Upper lobe of right lung (tissue), 1 donor: ENCODE data around the gene KRTAP13-1. TPM values are rescaled to one million over a fixed set of nuclear protein-coding genes. Genes with fewer than 3 reads are reported as not detected.

Source experiments
- ATAC-seq: fragments of 200-7000 bp; cut with Tn5 transposase; one replicate; pipeline ENCODE4 v1.9.1; 2020; ENCODE audit warnings: mild to moderate bottlenecking, moderate library complexity
- DNase-seq: peaks from one replicate; pipeline ENCODE4 v3.0.0-alpha.2; 2020
- H3K27ac ChIP-seq: fragments of 200-600 bp; one replicate; pipeline ENCODE4 v1.8.0; 2022
- H3K27me3 ChIP-seq: fragments of 200-600 bp; one replicate; pipeline ENCODE4 v1.8.0; 2022; ENCODE audit warnings: mild to moderate bottlenecking
- H3K36me3 ChIP-seq: fragments of 200-600 bp; one replicate; pipeline ENCODE4 v1.8.0; 2022
- H3K4me1 ChIP-seq: fragments of 200-600 bp; one replicate; pipeline ENCODE4 v1.8.0; 2022
- H3K4me3 ChIP-seq: fragments of 200-600 bp; one replicate; pipeline ENCODE4 v1.8.0; 2022; ENCODE audit warnings: mild to moderate bottlenecking
- H3K9me3 ChIP-seq: fragments of 200-600 bp; one replicate; pipeline ENCODE4 v1.8.0; 2022
- intact Hi-C: fragments of 100-400 bp; cut with DNase I; formaldehyde crosslinking; loops from one replicate; pipeline ENCODE4 v1.11.0; 2022
- microRNA-seq: library from miRNA; unstranded; fragments of <30 nt; microRNA quantifications from one replicate; pipeline ENCODE4 v1.2.0, GENCODE V29; 2020; ENCODE audit warnings: borderline microRNAs expressed
- total RNA-seq: library from RNA; stranded (reverse); fragmentation: NEBNext Ultra II Directional; extraction: Animal tissue kit (Norgen Biotek cat#: 25700); gene quantifications from one replicate; pipeline ENCODE4 v1.2.1, GENCODE V29; 2021
- TF ChIP-seq, protein P1 (sequence below): fragments of 200-600 bp; IDR thresholded peaks from one replicate; pipeline ENCODE4 v1.8.0; 2022; ENCODE audit warnings: antibody characterized with exemption
- donor health status: DM: no; HTN: yes; CAD: no; lungs with severe emphysema.

The KRTAP13-1 gene
- total RNA-seq, 1 donor from 2014 or later, result not detected

GRCh38 chr21:30437010-30437565 is 41.3 kb downstream of the KRTAP13-1 start:
- DNase-seq (no peak), ATAC-seq (no peak)
- Histone ChIP-seq H3K27ac (no peak overlapping the region), H3K4me1 (no peaks in the 10 kb centered on the region), H3K27me3 (no peaks in the 10 kb centered on the region), H3K4me3 (no peak overlapping the region), H3K9me3 (no peaks in the 10 kb centered on the region), H3K36me3 (no peaks in the 10 kb centered on the region)
- intact Hi-C loops, result no loop called here
- TF ChIP-seq, protein P1, sequence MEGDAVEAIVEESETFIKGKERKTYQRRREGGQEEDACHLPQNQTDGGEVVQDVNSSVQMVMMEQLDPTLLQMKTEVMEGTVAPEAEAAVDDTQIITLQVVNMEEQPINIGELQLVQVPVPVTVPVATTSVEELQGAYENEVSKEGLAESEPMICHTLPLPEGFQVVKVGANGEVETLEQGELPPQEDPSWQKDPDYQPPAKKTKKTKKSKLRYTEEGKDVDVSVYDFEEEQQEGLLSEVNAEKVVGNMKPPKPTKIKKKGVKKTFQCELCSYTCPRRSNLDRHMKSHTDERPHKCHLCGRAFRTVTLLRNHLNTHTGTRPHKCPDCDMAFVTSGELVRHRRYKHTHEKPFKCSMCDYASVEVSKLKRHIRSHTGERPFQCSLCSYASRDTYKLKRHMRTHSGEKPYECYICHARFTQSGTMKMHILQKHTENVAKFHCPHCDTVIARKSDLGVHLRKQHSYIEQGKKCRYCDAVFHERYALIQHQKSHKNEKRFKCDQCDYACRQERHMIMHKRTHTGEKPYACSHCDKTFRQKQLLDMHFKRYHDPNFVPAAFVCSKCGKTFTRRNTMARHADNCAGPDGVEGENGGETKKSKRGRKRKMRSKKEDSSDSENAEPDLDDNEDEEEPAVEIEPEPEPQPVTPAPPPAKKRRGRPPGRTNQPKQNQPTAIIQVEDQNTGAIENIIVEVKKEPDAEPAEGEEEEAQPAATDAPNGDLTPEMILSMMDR, result no peak

DNA sequence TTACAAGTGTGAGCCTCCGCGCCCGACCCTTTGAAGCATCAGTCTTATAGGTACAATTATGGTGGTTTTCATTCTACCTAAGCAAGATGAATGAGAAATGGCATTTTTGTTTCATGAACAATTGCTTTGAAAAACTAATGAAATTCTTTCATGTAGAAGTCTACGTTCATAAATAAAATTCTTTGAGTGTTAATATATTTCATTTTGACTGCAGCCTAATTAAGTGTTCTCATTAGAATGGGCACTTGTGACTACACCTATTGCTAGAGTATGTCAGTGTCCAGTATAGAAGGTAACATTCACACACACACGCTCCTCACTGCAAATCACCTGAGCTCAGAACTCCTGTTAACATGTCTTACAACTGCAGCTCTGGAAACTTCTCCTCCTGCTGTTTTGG is 44.1 kb downstream of the KRTAP13-1 start, which contains the start of gene KRTAP15-1:
KRTAP15-1 (plus strand) TSS at position 301 of the 400 bp plus-strand sequence; CDS start at position 354, 53 bp downstream.
- Histone ChIP-seq H3K4me1 (no peaks in the 10 kb centered on the region), H3K27ac (no peak within 1 kb of the TSS), H3K27me3 (no peaks in the 10 kb centered on the region), H3K36me3 (no peaks in the 10 kb centered on the region), H3K9me3 (no peaks in the 10 kb centered on the region), H3K4me3 (no peak within 1 kb of the TSS)
- intact Hi-C loops, result no loop called here
- TF ChIP-seq, protein P1, result no peak
- ATAC-seq, result no peak
- DNase-seq, result no peak

GRCh38 chr21:30443226-30443625 is 47.4 kb downstream of the KRTAP13-1 start:
- intact Hi-C loops, result no loop called here
- TF ChIP-seq, protein P1, result no peak
- Histone ChIP-seq H3K27ac (no peak overlapping the region), H3K27me3 (no peaks in the 10 kb centered on the region), H3K4me1 (no peaks in the 10 kb centered on the region), H3K4me3 (no peak overlapping the region), H3K9me3 (no peaks in the 10 kb centered on the region), H3K36me3 (no peaks in the 10 kb centered on the region)
- ATAC-seq (no peak), DNase-seq (no peak)

GRCh38 chr21:30444204-30444603 is 48.4 kb downstream of the KRTAP13-1 start:
- Histone ChIP-seq H3K4me1 (no peaks in the 10 kb centered on the region), H3K4me3 (no peak overlapping the region), H3K9me3 (no peaks in the 10 kb centered on the region), H3K27me3 (no peaks in the 10 kb centered on the region), H3K36me3 (no peaks in the 10 kb centered on the region), H3K27ac (no peak overlapping the region)
- DNase-seq, result no peak
- intact Hi-C loops, result no loop called here
- ATAC-seq, result no peak
- TF ChIP-seq, protein P1, result no peak

Small RNA genes within 50 kb of the gene (microRNA-seq; reads per million reads assigned to microRNA genes)
- gene MIR4327, result not detected

Other genes starting within 250 kb of the KRTAP13-1 start
- not detected for gene CLDN17, start 229.2 kb upstream of the KRTAP13-1 start, total RNA-seq
- gene CLDN8, start 179.9 kb upstream of the KRTAP13-1 start, total RNA-seq, result not detected
- not detected for gene KRTAP24-1, start 113.1 kb upstream of the KRTAP13-1 start, total RNA-seq
- not detected for gene KRTAP25-1, start 106.5 kb upstream of the KRTAP13-1 start, total RNA-seq
- not detected for gene KRTAP26-1, start 75.7 kb upstream of the KRTAP13-1 start, total RNA-seq
- gene KRTAP27-1, start 58.3 kb upstream of the KRTAP13-1 start, total RNA-seq, result not detected
- gene KRTAP23-1, start 47.4 kb upstream of the KRTAP13-1 start, total RNA-seq, result not detected
- gene KRTAP13-2, start 23.8 kb upstream of the KRTAP13-1 start, total RNA-seq, result not detected
- gene KRTAP13-3, start 29.9 kb downstream of the KRTAP13-1 start, total RNA-seq, result not detected
- gene KRTAP13-4, start 34.2 kb downstream of the KRTAP13-1 start, total RNA-seq, result not detected
- not detected for gene KRTAP15-1, start 44.2 kb downstream of the KRTAP13-1 start, total RNA-seq
- not detected for gene KRTAP19-1, start 84.3 kb downstream of the KRTAP13-1 start, total RNA-seq
- not detected for gene KRTAP19-2, start 91.4 kb downstream of the KRTAP13-1 start, total RNA-seq
- gene KRTAP19-3, start 96.0 kb downstream of the KRTAP13-1 start, total RNA-seq, result not detected
- gene KRTAP19-4, start 101.1 kb downstream of the KRTAP13-1 start, total RNA-seq, result not detected
- gene KRTAP19-5, start 106.1 kb downstream of the KRTAP13-1 start, total RNA-seq, result not detected
- not detected for gene KRTAP19-6, start 145.8 kb downstream of the KRTAP13-1 start, total RNA-seq
- gene KRTAP19-7, start 165.3 kb downstream of the KRTAP13-1 start, total RNA-seq, result not detected
- gene KRTAP22-2, start 194.4 kb downstream of the KRTAP13-1 start, total RNA-seq, result not detected
- not detected for gene KRTAP6-3, start 196.4 kb downstream of the KRTAP13-1 start, total RNA-seq
- not detected for gene KRTAP6-2, start 202.9 kb downstream of the KRTAP13-1 start, total RNA-seq
- not detected for gene KRTAP22-1, start 205.1 kb downstream of the KRTAP13-1 start, total RNA-seq
- not detected for gene KRTAP6-1, start 217.9 kb downstream of the KRTAP13-1 start, total RNA-seq
- not detected for gene KRTAP20-1, start 220.4 kb downstream of the KRTAP13-1 start, total RNA-seq
- not detected for gene KRTAP20-4, start 224.6 kb downstream of the KRTAP13-1 start, total RNA-seq
- not detected for gene KRTAP20-2, start 239.2 kb downstream of the KRTAP13-1 start, total RNA-seq
- not detected for gene KRTAP20-3, start 246.8 kb downstream of the KRTAP13-1 start, total RNA-seq